CD4-positive, alpha-beta T cell treated with Interleukin-6 at 100 ng/mL for 8 hours (primary cell): ENCODE data around the gene TCF25.
A peak's percentile ranks its signal among the peaks of the same experiment; 100 is the strongest.
"Not testable (repeated sequence)": the region's sequence is repeated elsewhere in the genome, so short reads cannot be mapped to it uniquely, and the experiment has no call there.

Source experiments
- DNase-seq: peaks from one replicate; pipeline ENCODE4 v3.0.0-alpha.2; 2020; ENCODE audit warnings: mixed read lengths, low spot score

Gene TCF25

GRCh38 chr16:89873109-89873971 is at the start of gene TCF25:
TCF25 (plus strand) TSS chr16:89873592; CDS start chr16:89873668, 76 bp downstream.
- peak; percentile 90 for DNase-seq

- DNase-seq = not testable (repeated sequence)
Measured at GRCh38 chr16:89823824-89824148, 49.6 kb upstream of the TCF25 start.

GRCh38 chr16:89826531-89827382 is 46.6 kb upstream of the TCF25 start:
- no peak for DNase-seq

GRCh38 chr16:89827383-89828198 is 45.8 kb upstream of the TCF25 start:
- no peak for DNase-seq

GRCh38 chr16:89828199-89828869 is 45.1 kb upstream of the TCF25 start, which contains the start of gene SPIRE2:
SPIRE2 (plus strand) TSS chr16:89828475; CDS start chr16:89828551, 76 bp downstream.
- peak; percentile 48 for DNase-seq

- DNase-seq = no peak
Measured at GRCh38 chr16:89828870-89829629, 44.3 kb upstream of the TCF25 start.

GRCh38 chr16:89829630-89830437 is 43.6 kb upstream of the TCF25 start:
- no peak for DNase-seq

- DNase-seq = no peak
Measured at GRCh38 chr16:89831810-89832328, 41.5 kb upstream of the TCF25 start.

- DNase-seq = not testable (repeated sequence)
Measured at GRCh38 chr16:89833664-89834363, 39.6 kb upstream of the TCF25 start.

GRCh38 chr16:89834813-89835363 is 38.5 kb upstream of the TCF25 start:
- DNase-seq = not testable (repeated sequence)

- not testable (repeated sequence) for DNase-seq
Measured at GRCh38 chr16:89836484-89836883, 36.9 kb upstream of the TCF25 start.

- DNase-seq = no peak
Measured at GRCh38 chr16:89837014-89837546, 36.3 kb upstream of the TCF25 start.

- DNase-seq = no peak
Measured at GRCh38 chr16:89841275-89841674, 32.1 kb upstream of the TCF25 start.

GRCh38 chr16:89842471-89843408 is 30.7 kb upstream of the TCF25 start:
- DNase-seq = no peak

- no peak for DNase-seq
Measured at GRCh38 chr16:89843409-89844350, 29.7 kb upstream of the TCF25 start.

GRCh38 chr16:89844739-89845339 is 28.6 kb upstream of the TCF25 start:
- DNase-seq = no peak
